ENCODE measurements around the gene RASL11A. TPM values are rescaled to one million over a fixed set of nuclear protein-coding genes. Genes with fewer than 3 reads are reported as not detected.
"Not testable (repeated sequence)": the region's sequence is repeated elsewhere in the genome, so short reads cannot be mapped to it uniquely, and the experiment has no call there.

The RASL11A gene
- total RNA-seq, 1 experiment from 2014 or later = 2.7 TPM

DNA sequence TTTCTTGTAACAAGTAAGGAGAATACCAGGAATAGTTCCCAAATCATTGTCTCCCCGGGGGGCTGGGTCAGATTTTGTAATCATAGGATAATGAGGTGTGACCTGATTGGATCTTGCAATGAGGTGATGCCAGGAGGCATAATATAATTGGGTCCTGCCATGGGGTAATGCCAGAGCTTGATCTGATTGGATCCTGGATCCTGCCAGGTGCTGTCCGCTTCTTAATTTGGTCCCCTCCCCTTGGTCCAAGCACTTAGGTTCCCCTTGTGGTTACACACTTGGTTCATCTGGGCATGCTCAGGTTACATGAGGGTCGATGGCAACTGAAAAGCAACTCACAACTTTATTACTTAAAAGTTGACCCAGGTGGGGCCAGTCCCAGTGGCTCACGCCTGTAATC, 20.1 kb downstream of the RASL11A start:
- DNase-seq = peak; percentile 24
- Histone ChIP-seq H3K79me2 (ENCODE audit: insufficient read depth, low read length) (no peaks in the 10 kb centered on the region), H2BK12ac (ENCODE audit: insufficient read length, low read depth, low read length) (no peak overlapping the region), H3K79me1 (ENCODE audit: insufficient read depth, low read depth, low read length, poor library complexity, severe bottlenecking) (no peaks in the 10 kb centered on the region), H3K18ac (ENCODE audit: insufficient read length, low read depth, low read length) (no peak overlapping the region), H3T11ph (ENCODE audit: low read length) (no peak overlapping the region), H2BK15ac (ENCODE audit: low read depth, low read length) (no peak overlapping the region), H3K23ac (ENCODE audit: insufficient read length, low read depth, low read length) (no peak overlapping the region), H2AFZ (ENCODE audit: low read length) (no peak overlapping the region), H3K56ac (ENCODE audit: insufficient read length, low read depth, low read length) (no peak overlapping the region), H3K23me2 (ENCODE audit: insufficient read length, low read depth, low read length, poor library complexity, severe bottlenecking) (no peaks in the 10 kb centered on the region), H4K5ac (ENCODE audit: insufficient read length, low read depth, low read length) (no peak overlapping the region), H3K4me2 (ENCODE audit: insufficient read depth, insufficient read length, low read length) (no peak overlapping the region), H3K9me3 (ENCODE audit: control insufficient read depth, low read depth, low read length) (no peaks in the 10 kb centered on the region), H3K27ac (ENCODE audit: insufficient read length, low read depth, low read length) (no peak overlapping the region), H4K20me1 (ENCODE audit: control insufficient read depth, insufficient read depth, insufficient read length) (no peaks in the 10 kb centered on the region), H2BK20ac (ENCODE audit: low read depth, low read length, poor library complexity, severe bottlenecking) (no peak overlapping the region), H2BK5ac (ENCODE audit: insufficient read length, low read length) (no peak overlapping the region), H3K27me3 (ENCODE audit: insufficient read depth, low read length) (no peaks in the 10 kb centered on the region), H3K14ac (ENCODE audit: insufficient read depth, low read length) (no peak overlapping the region), H3K4me1 (ENCODE audit: insufficient read depth, low read length) (no peaks in the 10 kb centered on the region), H4K91ac (ENCODE audit: insufficient read length, low read depth, low read length) (no peak overlapping the region), H2BK120ac (ENCODE audit: low read depth, low read length, poor library complexity, severe bottlenecking) (no peak overlapping the region), H3K9ac (ENCODE audit: extremely low read depth, insufficient read length, low read length) (no peak overlapping the region), H2AK5ac (ENCODE audit: insufficient read length, low read length) (no peak overlapping the region), H3K4ac (ENCODE audit: low read depth, low read length) (no peak overlapping the region), H4K8ac (replicated peaks; ENCODE audit: insufficient read length, low read depth, low read length) (no peak overlapping the region)
- Mint-ChIP-seq H3K27me3 (ENCODE audit: low read depth) (no peaks in the 10 kb centered on the region; the same call in 1 of the 2 replicates), H3K4me3 (no peak overlapping the region), H3K4me1 (peaks cover 0 to 3% of the 10 kb centered on the region in 2 experiments; a peak in 1 of 4 replicates), H3K36me3 (ENCODE audit: insufficient read depth in 1 of 3, low read depth in 3 of 3) (no peaks in the 10 kb centered on the region), H3K27ac (no peak overlapping the region; a peak in 1 of 7 replicates), H3K9me3 (peaks cover 0 to 3% of the 10 kb centered on the region in 2 experiments; a peak in 1 of 5 replicates)
- TF ChIP-seq, protein P1, sequence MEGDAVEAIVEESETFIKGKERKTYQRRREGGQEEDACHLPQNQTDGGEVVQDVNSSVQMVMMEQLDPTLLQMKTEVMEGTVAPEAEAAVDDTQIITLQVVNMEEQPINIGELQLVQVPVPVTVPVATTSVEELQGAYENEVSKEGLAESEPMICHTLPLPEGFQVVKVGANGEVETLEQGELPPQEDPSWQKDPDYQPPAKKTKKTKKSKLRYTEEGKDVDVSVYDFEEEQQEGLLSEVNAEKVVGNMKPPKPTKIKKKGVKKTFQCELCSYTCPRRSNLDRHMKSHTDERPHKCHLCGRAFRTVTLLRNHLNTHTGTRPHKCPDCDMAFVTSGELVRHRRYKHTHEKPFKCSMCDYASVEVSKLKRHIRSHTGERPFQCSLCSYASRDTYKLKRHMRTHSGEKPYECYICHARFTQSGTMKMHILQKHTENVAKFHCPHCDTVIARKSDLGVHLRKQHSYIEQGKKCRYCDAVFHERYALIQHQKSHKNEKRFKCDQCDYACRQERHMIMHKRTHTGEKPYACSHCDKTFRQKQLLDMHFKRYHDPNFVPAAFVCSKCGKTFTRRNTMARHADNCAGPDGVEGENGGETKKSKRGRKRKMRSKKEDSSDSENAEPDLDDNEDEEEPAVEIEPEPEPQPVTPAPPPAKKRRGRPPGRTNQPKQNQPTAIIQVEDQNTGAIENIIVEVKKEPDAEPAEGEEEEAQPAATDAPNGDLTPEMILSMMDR (conservative IDR thresholded peaks at IDR 0.05) = no peak
- no CpG with 5 or more reads among the region's 4 CpGs for WGBS (ENCODE audit: extremely low coverage, insufficient read length, low lambda C conversion rate)

DNA sequence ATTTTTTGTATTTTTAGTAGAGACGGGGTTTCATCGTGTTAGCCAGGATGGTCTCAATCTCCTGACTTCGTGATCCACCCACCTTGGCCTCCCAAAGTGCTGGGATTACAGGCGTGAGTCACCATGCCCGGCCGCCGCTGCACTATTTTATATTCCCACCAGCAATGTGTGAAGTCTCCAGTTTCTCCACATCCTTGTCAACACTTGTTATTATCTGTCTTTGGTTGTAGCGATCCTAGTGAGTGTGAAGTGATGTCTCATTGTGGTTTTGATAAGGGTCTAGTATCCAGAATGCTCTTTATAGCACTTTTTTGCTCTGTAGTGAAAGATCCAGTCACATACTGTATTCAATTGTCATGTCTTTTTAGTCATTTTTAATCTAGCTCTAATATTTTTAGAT, 21.3 kb downstream of the RASL11A start:
- H3K27ac Mint-ChIP-seq; H2AK5ac ChIP-seq (ENCODE audit: insufficient read length, low read length); H3K14ac ChIP-seq (ENCODE audit: insufficient read depth, low read length); H2BK120ac ChIP-seq (ENCODE audit: low read depth, low read length, poor library complexity, severe bottlenecking); H3K4me1 ChIP-seq (ENCODE audit: insufficient read depth, low read length); H3K27ac ChIP-seq (ENCODE audit: insufficient read length, low read depth, low read length); H4K5ac ChIP-seq (ENCODE audit: insufficient read length, low read depth, low read length); H2BK5ac ChIP-seq (ENCODE audit: insufficient read length, low read length); H3K36me3 Mint-ChIP-seq (ENCODE audit: insufficient read depth in 1 of 3, low read depth in 3 of 3); H3K9ac ChIP-seq (ENCODE audit: extremely low read depth, insufficient read length, low read length); H3K4me2 ChIP-seq (ENCODE audit: insufficient read depth, insufficient read length, low read length); H2AFZ ChIP-seq (ENCODE audit: low read length); H3K27me3 Mint-ChIP-seq (ENCODE audit: low read depth); H3K79me1 ChIP-seq (ENCODE audit: insufficient read depth, low read depth, low read length, poor library complexity, severe bottlenecking); H3K9me3 ChIP-seq (ENCODE audit: control insufficient read depth, low read depth, low read length); DNase-seq; H3K27me3 ChIP-seq (ENCODE audit: insufficient read depth, low read length); H3K18ac ChIP-seq (ENCODE audit: insufficient read length, low read depth, low read length); H3K79me2 ChIP-seq (ENCODE audit: insufficient read depth, low read length); H3K4me3 Mint-ChIP-seq; H4K91ac ChIP-seq (ENCODE audit: insufficient read length, low read depth, low read length); H3K9me3 Mint-ChIP-seq; H3K23me2 ChIP-seq (ENCODE audit: insufficient read length, low read depth, low read length, poor library complexity, severe bottlenecking); H4K20me1 ChIP-seq (ENCODE audit: control insufficient read depth, insufficient read depth, insufficient read length); H2BK12ac ChIP-seq (ENCODE audit: insufficient read length, low read depth, low read length); H3T11ph ChIP-seq (ENCODE audit: low read length); H2BK20ac ChIP-seq (ENCODE audit: low read depth, low read length, poor library complexity, severe bottlenecking); H3K4ac ChIP-seq (ENCODE audit: low read depth, low read length); H3K4me1 Mint-ChIP-seq; H4K8ac ChIP-seq (replicated peaks; ENCODE audit: insufficient read length, low read depth, low read length); H2BK15ac ChIP-seq (ENCODE audit: low read depth, low read length); H3K23ac ChIP-seq (ENCODE audit: insufficient read length, low read depth, low read length); H3K56ac ChIP-seq (ENCODE audit: insufficient read length, low read depth, low read length): not testable (repeated sequence)
- no CpG with 5 or more reads among the region's 8 CpGs for WGBS (ENCODE audit: extremely low coverage, insufficient read length, low lambda C conversion rate)

All from H9 (cell line).